K562 (cell line): ENCODE data around the gene MRPL41. TPM values are rescaled to one million over a fixed set of nuclear protein-coding genes. Genes with fewer than 3 reads are reported as not detected.
A peak's percentile ranks its signal among the peaks of the same experiment; 100 is the strongest.

ENCODE experiments used
- ARNT ChIP-seq, 2 experiments: fragments of 450-650 bp; IDR thresholded peaks; 2 replicates each; pipeline ENCODE4 v1.6.1; 2016; ENCODE audit warnings: mild to moderate bottlenecking in 1 of 2
- CSDE1 ChIP-seq, 2 experiments: fragments of 450-650 bp; IDR thresholded peaks; 2 replicates each; pipeline ENCODE4 v1.6.1; 2016; ENCODE audit warnings: mild to moderate bottlenecking in 1 of 2
- KDM1A ChIP-seq, 2 experiments: fragments of 450-650 bp; IDR thresholded peaks; 2 replicates each; pipeline ENCODE4 v1.6.1; 2016; ENCODE audit warnings: mild to moderate bottlenecking in 2 of 2
- MEF2A ChIP-seq: IDR thresholded peaks from 2 replicates; pipeline ENCODE4 v1.6.1; 2011; ENCODE audit warnings: low read depth, mild to moderate bottlenecking, low read length, moderate library complexity; ENCODE audit not compliant: control insufficient read depth
- MYNN ChIP-seq, 2 experiments: sonication (generic); formaldehyde crosslinking in 1 of 2; IDR thresholded peaks; 2 replicates each; pipeline versions ENCODE4 v1.5.0 to v1.6.1; 2016 to 2020; ENCODE audit warnings: antibody characterized with exemption in 1 of 2, missing genetic modification reagents in 1 of 2
- NEUROD1 ChIP-seq: fragments of 150-350 bp; IDR thresholded peaks from 2 replicates; pipeline ENCODE4 v1.6.1; 2014; ENCODE audit warnings: borderline replicate concordance, low read length, low read depth; ENCODE audit not compliant: partially characterized antibody
- NR2C1 ChIP-seq, 2 experiments: fragments of 450-650 bp; IDR thresholded peaks; 2 replicates each; pipeline ENCODE4 v1.6.1; 2017; ENCODE audit warnings: mild to moderate bottlenecking in 2 of 2, antibody characterized with exemption in 1 of 2, inconsistent platforms in 1 of 2, missing compliant biosample characterization in 1 of 2, missing genetic modification characterization in 1 of 2
- POLR3A ChIP-seq: IDR thresholded peaks from 2 replicates; pipeline ENCODE4 v1.6.1; 2011; ENCODE audit warnings: borderline replicate concordance, mild to moderate bottlenecking, moderate library complexity; ENCODE audit not compliant: insufficient read length, insufficient read depth; ENCODE audit errors: extremely low read depth
- SIN3B ChIP-seq: fragments of 450-650 bp; IDR thresholded peaks from 2 replicates; pipeline ENCODE4 v1.6.1; 2017; ENCODE audit warnings: low read depth, mild to moderate bottlenecking, moderate library complexity
- TCF3 ChIP-seq: sonication (generic); formaldehyde crosslinking; IDR thresholded peaks from 2 replicates; pipeline ENCODE4 v1.4.0; 2020; ENCODE audit warnings: mild to moderate bottlenecking, missing genetic modification reagents
- XRCC4 ChIP-seq: IDR thresholded peaks from one replicate; pipeline ENCODE4 v1.6.1; 2011; ENCODE audit not compliant: insufficient read depth, insufficient read length; ENCODE audit errors: extremely low read depth
- ZNF253 ChIP-seq: fragments of 250-450 bp; sonication (Bioruptor Pico); conservative IDR thresholded peaks from 2 replicates; pipeline ENCODE4 v1.6.1; 2021; ENCODE audit warnings: mild to moderate bottlenecking
- ZNF830 ChIP-seq: fragments of 250-450 bp; sonication (Bioruptor Pico); IDR thresholded peaks from 2 replicates; pipeline ENCODE4 v1.5.0; 2021; ENCODE audit warnings: mild to moderate bottlenecking
- polyA plus RNA-seq, 8 experiments: library from polyadenylated mRNA; depleted of rRNA in 4 of 8; stranded (reverse) in 5 of 8; unstranded in 3 of 8; fragments of >200 nt; fragmentation: Nextera tagmentation in 2 of 8; fragmentation: Illumina TruSeq in 1 of 8; extraction: Ambion mirVana in 2 of 8; extraction: Trizol in 1 of 8; gene quantifications; 2 replicates each; pipeline versions ENCODE4 v1.2.1 to v1.2.3, GENCODE V29; 2011 to 2014; ENCODE audit warnings: inconsistent platforms in 1 of 8, missing spikeins in 1 of 8
- total RNA-seq, 7 experiments: library from RNA; depleted of rRNA in 6 of 7; stranded (reverse); fragments of >200 nt in 6 of 7; fragmentation: Illumina TruSeq in 2 of 7; extraction: Trizol in 2 of 7; gene quantifications; 2 replicates each; pipeline versions ENCODE4 v1.2.1 to v1.2.3, GENCODE V29; 2011 to 2021; ENCODE audit warnings: low replicate concordance in 1 of 7
- TF ChIP-seq, protein P1 (sequence below): IDR thresholded peaks from 3 replicates; pipeline ENCODE4 v1.6.1; 2011; ENCODE audit warnings: borderline replicate concordance, mild to moderate bottlenecking; ENCODE audit not compliant: insufficient read length, insufficient read depth
- TF ChIP-seq, protein P2 (sequence below): IDR thresholded peaks from 2 replicates; pipeline ENCODE4 v1.6.1; 2016; ENCODE audit warnings: missing genetic modification characterization, missing compliant biosample characterization
- TF ChIP-seq, protein P3 (sequence below): conservative IDR thresholded peaks from 2 replicates; pipeline ENCODE4 v1.6.1; 2011; ENCODE audit warnings: low read depth, mild to moderate bottlenecking, low read length; ENCODE audit not compliant: control insufficient read depth
- TF ChIP-seq, protein P4 (sequence below): IDR thresholded peaks from 2 replicates; pipeline ENCODE4 v1.6.1; 2014; ENCODE audit warnings: antibody characterized with exemption
- TF ChIP-seq, protein P5 (sequence below): fragments of 250-450 bp; sonication (Bioruptor Pico); IDR thresholded peaks from 2 replicates; pipeline ENCODE4 v1.5.0; 2020; ENCODE audit warnings: mild to moderate bottlenecking, borderline replicate concordance

The MRPL41 gene
- total and polyA plus RNA-seq, 9 of the 15 experiments (the other 6 are each of a cell fraction or from before 2014, with no cell fraction given) = 2.6 to 259 (median 21.6) TPM

DNA sequence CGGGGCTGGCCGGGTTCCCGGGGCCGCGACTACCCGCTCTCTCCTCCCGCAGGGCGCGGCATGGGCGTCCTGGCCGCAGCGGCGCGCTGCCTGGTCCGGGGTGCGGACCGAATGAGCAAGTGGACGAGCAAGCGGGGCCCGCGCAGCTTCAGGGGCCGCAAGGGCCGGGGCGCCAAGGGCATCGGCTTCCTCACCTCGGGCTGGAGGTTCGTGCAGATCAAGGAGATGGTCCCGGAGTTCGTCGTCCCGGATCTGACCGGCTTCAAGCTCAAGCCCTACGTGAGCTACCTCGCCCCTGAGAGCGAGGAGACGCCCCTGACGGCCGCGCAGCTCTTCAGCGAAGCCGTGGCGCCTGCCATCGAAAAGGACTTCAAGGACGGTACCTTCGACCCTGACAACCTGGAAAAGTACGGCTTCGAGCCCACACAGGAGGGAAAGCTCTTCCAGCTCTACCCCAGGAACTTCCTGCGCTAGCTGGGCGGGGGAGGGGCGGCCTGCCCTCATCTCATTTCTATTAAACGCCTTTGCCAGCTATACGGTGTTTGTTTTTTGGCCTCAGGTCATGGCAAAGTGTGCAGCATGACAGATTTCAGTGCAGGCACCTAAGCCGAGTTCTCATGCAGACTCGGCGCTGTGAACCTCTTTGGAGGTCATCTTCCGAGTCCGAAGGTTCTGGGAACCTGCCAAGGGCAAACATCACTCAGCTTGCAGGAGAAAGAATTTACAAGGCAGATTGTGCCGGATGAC, 516 bp downstream of the MRPL41 start (continued):
- TF ChIP-seq KDM1A (IDR thresholded peaks at IDR 0.05) (no peak), CSDE1 (IDR thresholded peaks at IDR 0.05) (no peak), NEUROD1 (no peak), POLR3A (no peak), ARNT (IDR thresholded peaks at IDR 0.05) (no peak), XRCC4 (no peak), SIN3B (no peak; the same call in none of the 2 replicates), NR2C1 (IDR thresholded peaks at IDR 0.05) (no peak), NR2C1 (tag; IDR thresholded peaks at IDR 0.05) (no peak), ZNF253 (CRISPR knock-in tag) (no peak), MYNN (IDR thresholded peaks at IDR 0.05) (no peak), MYNN (CRISPR knock-in tag; IDR thresholded peaks at IDR 0.05) (no peak), TCF3 (CRISPR knock-in tag) (no peak), ZNF830 (CRISPR knock-in tag) (no peak), MEF2A (no peak)
- TF ChIP-seq, protein P1, sequence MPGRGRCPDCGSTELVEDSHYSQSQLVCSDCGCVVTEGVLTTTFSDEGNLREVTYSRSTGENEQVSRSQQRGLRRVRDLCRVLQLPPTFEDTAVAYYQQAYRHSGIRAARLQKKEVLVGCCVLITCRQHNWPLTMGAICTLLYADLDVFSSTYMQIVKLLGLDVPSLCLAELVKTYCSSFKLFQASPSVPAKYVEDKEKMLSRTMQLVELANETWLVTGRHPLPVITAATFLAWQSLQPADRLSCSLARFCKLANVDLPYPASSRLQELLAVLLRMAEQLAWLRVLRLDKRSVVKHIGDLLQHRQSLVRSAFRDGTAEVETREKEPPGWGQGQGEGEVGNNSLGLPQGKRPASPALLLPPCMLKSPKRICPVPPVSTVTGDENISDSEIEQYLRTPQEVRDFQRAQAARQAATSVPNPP = no peak
- TF ChIP-seq, protein P2, sequence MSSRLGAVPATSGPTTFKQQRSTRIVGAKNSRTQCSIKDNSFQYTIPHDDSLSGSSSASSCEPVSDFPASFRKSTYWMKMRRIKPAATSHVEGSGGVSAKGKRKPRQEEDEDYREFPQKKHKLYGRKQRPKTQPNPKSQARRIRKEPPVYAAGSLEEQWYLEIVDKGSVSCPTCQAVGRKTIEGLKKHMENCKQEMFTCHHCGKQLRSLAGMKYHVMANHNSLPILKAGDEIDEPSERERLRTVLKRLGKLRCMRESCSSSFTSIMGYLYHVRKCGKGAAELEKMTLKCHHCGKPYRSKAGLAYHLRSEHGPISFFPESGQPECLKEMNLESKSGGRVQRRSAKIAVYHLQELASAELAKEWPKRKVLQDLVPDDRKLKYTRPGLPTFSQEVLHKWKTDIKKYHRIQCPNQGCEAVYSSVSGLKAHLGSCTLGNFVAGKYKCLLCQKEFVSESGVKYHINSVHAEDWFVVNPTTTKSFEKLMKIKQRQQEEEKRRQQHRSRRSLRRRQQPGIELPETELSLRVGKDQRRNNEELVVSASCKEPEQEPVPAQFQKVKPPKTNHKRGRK (tag) = no peak
- TF ChIP-seq, protein P3, sequence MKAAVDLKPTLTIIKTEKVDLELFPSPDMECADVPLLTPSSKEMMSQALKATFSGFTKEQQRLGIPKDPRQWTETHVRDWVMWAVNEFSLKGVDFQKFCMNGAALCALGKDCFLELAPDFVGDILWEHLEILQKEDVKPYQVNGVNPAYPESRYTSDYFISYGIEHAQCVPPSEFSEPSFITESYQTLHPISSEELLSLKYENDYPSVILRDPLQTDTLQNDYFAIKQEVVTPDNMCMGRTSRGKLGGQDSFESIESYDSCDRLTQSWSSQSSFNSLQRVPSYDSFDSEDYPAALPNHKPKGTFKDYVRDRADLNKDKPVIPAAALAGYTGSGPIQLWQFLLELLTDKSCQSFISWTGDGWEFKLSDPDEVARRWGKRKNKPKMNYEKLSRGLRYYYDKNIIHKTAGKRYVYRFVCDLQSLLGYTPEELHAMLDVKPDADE = 0 out of 2 replicates have a peak, but pooled peaks have one; percentile 48
- TF ChIP-seq, protein P4, sequence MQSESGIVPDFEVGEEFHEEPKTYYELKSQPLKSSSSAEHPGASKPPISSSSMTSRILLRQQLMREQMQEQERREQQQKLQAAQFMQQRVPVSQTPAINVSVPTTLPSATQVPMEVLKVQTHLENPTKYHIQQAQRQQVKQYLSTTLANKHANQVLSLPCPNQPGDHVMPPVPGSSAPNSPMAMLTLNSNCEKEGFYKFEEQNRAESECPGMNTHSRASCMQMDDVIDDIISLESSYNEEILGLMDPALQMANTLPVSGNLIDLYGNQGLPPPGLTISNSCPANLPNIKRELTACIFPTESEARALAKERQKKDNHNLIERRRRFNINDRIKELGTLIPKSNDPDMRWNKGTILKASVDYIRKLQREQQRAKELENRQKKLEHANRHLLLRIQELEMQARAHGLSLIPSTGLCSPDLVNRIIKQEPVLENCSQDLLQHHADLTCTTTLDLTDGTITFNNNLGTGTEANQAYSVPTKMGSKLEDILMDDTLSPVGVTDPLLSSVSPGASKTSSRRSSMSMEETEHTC = no peak
- TF ChIP-seq, protein P5, sequence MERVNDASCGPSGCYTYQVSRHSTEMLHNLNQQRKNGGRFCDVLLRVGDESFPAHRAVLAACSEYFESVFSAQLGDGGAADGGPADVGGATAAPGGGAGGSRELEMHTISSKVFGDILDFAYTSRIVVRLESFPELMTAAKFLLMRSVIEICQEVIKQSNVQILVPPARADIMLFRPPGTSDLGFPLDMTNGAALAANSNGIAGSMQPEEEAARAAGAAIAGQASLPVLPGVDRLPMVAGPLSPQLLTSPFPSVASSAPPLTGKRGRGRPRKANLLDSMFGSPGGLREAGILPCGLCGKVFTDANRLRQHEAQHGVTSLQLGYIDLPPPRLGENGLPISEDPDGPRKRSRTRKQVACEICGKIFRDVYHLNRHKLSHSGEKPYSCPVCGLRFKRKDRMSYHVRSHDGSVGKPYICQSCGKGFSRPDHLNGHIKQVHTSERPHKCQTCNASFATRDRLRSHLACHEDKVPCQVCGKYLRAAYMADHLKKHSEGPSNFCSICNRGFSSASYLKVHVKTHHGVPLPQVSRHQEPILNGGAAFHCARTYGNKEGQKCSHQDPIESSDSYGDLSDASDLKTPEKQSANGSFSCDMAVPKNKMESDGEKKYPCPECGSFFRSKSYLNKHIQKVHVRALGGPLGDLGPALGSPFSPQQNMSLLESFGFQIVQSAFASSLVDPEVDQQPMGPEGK (CRISPR knock-in tag) = no peak
